HG03432 (cell line): Measurements from ENCODE around the gene FMO2.
"Not testable (repeated sequence)": the region's sequence is repeated elsewhere in the genome, so short reads cannot be mapped to it uniquely, and the experiment has no call there.

Experiments used
- ATAC-seq: cut with Tn5 transposase; IDR thresholded peaks from one replicate; pipeline ENCODE4 v1.9.1; 2021; ENCODE audit warnings: mild to moderate bottlenecking, moderate library complexity; ENCODE audit not compliant: unreplicated experiment

FMO2 gene

DNA sequence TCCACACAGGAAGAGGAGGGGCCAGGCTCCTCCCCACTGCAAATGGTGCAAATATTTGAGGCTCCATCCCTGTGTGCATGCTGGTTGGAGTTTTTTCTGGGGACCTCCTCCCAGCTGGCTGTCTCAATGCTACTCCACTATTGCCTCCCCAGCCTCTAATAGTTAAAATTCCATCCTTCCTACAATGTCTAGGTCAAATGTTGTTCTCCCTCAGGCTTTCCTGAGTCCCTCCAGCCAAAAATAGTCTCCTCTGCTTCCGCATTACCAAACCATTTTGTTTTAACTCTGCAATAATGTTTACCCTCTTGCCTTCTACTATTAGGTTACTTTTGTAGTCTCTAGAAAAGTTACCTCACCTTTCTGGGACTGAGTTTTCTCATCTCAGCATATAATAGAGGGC is 33.6 kb downstream of the FMO2 start:
- ATAC-seq = no peak

DNA sequence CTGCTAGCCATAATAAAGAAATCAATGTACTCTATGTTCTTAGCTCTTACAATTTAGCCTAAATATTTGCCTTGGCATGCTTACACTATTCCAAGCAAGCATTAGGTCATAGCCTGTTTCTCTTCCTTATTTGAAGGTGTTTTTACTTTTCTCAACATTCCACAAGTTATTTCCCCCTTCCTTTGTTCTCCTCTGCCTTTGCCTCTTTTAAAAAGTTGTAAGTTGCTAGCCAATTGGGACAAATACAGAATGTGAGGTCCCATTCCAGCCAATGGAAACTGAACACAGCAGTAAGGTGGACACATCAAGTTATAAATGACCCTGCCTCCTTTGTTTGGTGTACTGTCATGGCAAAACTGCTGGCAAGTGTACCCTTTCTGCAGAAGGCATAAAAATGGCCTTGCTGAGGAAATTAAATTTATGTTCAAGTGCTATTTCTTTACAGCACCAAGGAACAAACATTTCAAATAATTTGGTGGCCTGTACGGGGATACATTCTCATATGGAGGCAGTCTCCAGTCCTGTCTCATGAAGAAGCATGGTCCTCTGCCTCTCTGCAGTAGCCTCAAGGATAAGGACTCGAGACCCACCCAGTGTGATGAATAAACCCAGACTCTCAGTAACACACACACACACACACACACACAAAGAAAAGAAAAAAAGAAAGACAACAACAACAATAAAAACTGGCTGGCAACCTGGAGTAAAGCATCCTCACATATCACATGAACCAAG is 34.4 kb downstream of the FMO2 start:
- no peak for ATAC-seq

DNA sequence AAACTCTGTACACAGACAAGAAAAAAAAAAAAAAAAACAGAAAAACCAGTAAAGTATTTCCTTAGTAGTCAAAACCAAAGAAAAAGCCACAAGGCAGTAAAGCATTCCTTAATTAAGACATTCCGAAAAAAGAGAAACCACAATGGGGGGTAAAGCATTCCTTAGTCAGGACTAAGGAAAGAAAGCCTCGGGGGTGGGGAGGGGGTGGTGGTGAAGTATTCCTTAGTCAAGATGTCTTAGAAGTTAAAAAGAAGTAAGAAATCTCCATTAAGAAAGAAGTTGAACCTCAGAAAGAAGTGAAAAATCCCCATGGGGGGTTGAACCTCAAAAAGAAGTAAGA is 35.0 kb downstream of the FMO2 start:
- ATAC-seq = no peak

DNA sequence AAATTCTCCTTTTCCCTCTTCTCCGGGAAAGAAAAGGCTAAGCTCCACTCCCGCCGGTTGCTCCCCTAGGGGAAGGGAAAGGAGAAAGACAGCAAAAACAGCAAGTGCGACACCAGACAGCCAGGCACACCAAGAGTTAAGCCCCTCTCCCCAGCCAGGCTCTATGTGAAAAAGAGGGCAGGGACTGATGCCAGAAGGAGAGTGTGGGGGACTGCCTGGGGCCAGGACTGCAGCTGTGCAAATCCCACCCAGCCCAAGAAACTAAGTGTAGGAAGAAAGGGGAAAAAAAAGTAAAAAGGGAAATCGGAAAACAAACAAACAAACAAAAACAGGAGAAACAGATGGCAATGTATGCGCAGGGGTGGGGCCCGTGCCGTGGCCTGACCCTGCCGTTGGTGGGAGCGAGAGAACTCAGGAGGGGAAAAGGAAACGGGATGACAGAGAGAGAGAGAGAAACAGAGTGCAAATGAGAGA is 35.5 kb downstream of the FMO2 start:
- ATAC-seq = no peak

DNA sequence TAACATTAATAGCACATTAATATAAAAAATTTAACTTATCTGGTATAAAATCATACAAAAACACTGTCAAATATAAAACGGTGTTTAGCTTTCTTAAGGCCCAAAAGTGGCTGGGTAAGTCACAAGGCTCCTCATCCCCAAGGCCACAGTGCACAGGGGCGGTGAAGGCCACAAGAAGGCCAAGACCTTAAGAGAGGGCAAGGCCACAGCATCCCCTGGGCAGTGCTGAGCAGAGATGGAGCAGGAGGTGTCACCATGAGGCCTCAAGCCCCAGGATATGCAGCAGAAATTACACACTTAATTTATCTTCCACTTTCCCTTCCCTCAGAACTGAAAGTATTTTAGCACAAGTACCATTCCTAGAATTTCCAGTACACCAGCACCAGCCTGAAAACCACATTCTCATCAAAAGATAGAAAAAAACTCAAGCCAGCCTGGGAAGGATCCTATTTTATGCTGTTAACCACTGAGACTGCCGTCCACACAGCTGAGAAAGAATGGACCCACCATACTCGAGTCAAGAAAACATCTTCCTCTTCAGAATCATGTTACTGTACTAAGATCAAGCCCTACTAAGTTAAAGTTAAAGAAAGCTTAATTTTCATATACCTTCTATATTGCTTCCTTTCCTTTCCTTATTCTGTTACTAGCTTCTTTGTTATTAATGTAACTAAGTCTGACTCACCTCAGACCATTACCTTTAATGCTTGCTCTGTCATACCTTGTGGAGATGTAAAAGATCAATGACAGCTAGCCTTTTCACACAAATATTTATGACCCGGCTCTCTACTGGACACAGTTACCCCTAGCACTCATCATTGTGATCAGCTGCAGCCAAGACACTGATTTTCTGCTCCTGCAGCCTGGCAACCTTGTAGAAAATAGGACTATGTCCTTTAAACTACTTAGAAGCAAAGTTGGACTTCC is 36.8 kb downstream of the FMO2 start:
- no peak for ATAC-seq

DNA sequence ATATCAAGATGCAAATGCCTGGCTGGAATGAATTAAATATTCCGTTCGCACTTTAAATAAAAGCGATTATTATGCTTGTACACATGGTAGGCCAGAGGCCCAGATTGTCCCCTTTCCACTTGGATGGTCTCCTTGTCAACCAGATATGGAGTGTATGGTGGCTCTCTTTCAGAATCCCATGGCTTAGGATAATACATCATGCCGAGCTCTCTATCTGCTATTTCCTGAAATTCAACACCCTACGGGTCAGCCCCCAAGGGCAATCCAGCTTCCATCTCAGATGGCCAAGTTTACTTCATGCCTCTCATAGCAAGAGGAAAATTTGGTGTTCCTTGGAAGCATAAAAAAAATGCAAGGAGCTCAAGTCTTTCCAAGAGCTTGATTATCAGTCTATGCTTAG is 37.8 kb downstream of the FMO2 start:
- no peak for ATAC-seq

DNA sequence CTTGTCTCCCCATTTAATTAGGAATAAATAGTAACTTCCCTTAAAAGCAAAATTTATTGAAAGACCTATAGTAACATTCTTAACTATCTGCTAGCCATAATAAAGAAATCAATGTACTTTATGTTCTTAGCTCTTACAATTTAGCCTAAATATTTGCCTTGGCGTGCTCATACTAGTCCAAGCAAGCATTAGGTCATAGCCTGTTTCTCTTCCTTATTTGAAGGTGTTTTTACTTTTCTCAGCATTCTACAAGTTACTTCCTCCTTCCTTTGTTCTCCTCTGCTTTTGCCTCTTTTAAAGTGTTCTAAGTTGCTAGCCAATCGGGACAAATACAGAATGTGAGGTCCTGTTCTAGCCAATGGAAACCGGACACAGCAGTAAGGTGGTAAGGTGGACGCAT is 39.2 kb downstream of the FMO2 start:
- not testable (repeated sequence) for ATAC-seq

DNA sequence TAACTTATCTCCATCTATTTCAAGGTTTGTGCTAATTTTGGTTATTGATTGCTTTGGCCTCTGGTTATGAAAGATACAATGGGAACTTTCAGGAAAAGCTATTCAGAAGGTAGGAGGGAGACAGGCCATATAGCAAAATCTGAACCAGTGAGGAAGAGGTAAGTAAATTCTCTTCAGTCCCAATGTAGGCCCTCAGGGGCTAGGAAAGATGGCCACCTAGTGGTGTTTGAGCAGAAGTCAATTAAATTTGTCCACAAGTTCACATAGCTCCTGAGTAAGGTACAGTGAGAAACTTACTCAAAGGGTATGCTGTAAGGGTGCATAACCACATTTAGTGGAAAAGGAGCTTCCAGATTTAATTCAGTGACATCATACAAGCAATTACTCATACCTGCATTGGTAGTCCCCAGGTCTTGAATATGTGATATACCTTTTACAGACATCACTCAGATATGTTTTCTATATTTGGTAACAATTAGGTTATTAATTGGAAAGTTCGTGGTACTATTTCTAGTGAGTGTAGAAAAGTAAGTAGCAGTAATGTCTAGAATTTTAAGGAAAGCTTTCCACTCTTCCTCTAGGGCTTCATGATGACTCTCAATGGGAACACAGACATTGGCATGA is 41.8 kb downstream of the FMO2 start:
- ATAC-seq = peak; percentile 96

DNA sequence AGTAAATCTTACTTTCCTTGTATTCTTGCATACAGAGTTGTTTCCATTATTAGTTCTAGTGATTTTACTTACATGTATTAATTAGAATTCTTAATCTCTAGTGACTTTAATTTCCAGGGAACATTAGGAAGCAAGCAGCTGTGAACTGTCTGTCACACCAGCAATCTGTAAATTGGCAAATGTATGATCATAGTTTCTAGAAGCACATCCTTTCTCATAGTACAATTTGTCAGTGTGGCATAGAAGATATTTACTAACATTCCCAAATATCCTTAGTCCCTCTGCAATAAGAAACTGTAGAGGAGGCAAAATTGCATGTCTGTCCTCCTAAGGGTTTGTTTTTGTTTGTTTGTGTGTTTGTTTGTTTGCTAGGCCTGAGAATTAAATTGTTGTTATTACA is 46.2 kb downstream of the FMO2 start:
- ATAC-seq = no peak

DNA sequence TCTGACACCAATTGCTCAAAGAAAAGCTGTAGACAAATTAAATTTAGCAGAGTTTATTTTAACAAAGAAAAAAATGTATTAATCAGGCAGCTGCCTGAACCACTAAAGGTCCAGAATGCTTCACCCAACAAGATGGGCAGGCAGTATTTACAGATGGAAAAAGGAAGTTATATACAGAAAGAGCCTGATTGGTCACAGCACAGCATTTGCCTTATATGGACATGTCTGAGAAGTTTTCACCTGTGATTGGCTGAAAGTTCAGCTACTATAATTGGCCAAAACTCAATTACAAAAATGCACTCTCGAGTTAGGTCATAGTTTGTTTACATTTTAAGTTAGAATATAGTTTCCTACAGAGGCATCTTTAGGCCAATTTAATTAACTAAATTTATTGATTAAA is 48.1 kb downstream of the FMO2 start:
- no peak for ATAC-seq

DNA sequence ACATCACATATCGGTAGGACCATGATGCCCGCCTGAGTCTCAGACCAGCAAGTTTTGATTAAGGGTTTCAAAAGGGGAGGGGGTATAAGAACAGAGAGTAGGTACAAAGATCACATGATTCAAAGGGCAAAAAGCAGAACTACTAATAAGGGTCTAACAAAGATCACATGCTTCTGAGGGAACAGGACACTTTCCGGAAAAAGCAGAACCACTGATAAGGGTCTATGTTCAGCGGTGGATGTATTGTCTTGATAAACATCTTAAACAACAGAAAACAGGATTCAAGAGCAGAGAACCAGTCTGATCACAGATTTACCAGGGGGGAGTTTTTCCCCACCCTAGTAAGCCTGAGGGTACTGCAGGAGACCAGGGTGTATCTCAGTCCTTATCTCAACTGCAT is 51.1 kb downstream of the FMO2 start:
- ATAC-seq = not testable (repeated sequence)

DNA sequence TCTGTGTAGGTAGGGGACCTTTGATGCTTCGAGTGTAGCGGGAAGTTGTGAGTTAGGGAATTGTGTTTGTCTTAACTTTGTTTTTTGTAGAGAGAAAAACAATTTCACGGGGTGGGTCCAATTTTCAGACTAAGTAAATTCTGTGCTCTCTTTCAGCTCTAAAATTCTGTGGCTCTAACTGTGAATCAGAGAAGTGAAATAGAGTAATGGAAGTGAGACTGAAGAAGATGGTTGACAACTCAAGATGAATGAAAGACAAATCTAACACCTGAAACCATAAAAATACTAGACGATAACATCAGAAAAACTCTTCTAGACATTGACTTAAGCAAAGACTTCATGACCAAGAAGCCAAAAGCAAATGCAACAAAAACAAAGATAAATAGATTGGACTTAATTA is 58.8 kb downstream of the FMO2 start:
- ATAC-seq = no peak

DNA sequence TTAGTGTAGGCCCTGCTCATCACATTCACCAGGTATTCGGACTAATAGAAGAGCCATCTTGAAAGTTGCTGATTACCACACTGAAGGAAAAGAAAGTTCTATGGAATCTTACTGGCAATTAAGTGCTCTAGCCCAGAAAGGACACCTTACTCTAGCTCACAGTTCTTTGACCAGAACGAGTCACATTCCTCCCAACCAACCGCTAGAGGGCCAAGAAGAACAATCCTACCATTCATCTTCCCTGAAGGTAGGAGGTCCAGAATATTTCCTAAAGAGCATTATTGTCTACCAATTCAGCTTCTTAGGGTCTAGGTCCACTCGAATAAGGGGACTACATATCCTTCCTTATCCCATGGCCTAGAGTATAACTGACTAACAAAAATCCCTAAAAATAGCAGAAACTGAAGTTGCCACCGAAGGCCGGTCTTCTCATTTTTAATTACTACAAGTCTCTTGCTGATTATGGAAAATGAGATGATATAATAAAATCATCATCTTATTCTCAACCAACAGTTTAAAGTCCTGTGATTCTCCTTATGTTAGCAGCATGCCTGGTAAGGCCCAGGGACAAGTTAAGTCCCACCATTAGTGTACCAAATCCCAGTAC is 60.5 kb downstream of the FMO2 start:
- ATAC-seq = peak; percentile 87

DNA sequence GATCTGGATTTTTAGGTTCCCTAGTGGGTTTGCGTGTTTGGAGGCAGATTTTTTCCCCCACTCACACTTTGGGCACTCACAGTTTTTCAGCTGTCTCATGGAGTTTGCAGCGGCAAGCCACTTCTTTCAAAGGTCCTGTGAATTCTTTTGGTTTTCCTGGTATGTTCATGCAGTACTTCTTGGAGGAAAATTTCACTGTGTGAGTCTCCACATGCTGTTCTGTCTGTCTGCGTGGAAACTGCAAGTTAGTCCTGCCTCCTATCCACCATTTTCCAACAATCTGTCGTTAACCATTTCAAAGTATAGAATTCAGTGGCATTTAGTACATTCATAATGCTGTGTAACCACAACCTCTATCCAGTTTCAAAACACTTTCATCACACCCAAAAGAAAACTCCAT is 62.4 kb downstream of the FMO2 start:
- no peak for ATAC-seq

DNA sequence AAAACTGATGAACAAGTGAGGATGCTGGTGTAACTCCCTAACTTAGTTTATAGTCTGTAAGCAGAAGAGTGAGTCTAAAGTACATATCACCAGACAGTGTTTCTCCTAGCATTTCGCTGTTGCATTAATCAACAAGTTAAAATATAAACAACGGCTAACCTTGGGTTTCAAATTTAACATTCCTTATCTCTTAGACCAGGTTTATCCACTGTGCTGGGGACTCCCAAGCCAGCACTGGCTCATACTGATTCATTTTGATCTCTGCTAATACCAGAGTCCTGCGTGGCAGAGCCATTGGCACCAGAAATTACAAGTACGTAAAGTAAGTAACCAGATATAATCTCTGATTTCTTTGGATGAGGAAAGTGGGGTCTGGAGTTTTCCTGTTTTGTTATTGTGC is 63.2 kb downstream of the FMO2 start, which contains the start of gene FMO1:
TSS of gene FMO1 (plus strand) at position 193 of the 400 bp plus-strand sequence. CDS start 9,594 bp downstream, outside the sequence.
- no peak for ATAC-seq

DNA sequence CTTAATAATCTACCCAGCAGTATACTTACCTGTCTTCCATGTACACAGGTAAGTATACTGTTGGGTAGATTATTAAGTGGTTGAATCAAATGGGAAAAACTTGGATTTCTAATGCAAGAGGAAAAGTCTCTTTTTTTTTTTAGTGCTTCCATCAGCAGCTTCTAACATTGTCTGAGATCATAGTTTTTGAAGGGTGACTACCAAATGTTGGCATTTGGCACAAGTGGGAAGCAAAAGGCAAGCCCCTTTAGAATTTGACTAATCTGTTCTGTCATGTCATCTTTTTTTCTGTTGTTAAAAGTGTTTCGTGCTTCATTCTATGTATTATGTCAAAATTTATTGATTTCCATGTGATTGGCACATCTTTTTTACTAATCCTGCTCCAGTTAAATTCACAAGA is 63.7 kb downstream of the FMO2 start:
- ATAC-seq = no peak

DNA sequence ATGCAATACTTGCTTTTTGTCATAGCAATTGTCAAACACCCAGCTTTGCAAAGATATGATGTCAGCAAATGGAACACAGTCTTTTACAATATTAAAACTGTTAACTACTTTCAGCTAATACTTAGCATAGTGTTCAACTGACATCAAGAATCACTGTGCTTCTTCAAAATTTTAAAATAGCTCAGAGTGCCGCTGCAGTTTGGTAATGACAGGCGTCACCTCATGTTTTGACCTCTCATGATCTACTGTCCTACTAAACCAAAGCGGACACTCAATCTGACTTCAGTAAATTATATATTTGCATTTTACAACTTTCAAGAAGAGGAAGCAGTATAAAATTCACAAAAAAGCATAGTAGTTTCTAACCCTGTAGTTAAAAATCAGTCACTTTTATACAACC is 65.2 kb downstream of the FMO2 start:
- no peak for ATAC-seq

DNA sequence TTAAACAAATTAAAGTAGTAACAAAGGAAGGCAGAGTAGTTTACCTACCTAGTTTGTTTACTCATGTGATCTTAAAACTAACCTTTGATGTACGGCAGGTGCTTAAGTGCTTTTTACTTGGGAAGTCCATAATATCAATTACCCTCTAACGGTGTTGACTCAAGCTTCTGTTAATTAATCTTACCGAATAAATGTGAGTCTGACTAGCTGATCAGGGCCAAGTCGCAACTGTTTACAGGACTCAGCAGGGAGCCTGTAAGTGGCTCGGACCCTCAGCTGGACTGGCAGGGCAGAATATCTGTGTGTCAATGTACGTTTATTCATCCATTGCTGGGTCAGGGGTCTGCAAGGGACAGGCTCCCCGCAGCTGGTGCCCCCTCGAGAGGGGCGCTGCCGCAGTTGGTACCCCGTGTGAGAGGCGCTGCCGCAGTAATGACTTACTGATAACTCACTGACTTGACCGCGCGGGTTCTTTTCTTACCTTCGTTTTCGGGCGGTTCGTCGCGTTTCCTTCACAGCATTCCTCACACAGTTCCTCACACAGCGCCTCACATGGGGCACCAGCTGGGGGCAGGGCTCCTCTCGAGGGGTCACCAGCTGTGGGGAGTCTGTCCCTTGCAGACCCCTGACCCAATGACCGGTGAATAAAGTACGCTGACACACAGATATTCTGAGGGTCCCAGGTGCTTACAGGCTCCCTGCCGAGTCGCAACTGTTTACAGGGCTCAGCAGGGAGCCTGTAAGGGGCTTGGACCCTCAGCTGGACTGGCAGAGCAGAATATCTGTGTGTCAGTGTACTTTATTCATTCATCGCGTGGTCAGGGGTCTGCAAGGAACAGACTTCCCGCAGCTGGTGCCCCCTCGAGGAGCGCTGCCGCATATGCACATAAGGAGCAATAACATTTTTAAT is 66.2 kb downstream of the FMO2 start:
- ATAC-seq = peak; percentile 68

DNA sequence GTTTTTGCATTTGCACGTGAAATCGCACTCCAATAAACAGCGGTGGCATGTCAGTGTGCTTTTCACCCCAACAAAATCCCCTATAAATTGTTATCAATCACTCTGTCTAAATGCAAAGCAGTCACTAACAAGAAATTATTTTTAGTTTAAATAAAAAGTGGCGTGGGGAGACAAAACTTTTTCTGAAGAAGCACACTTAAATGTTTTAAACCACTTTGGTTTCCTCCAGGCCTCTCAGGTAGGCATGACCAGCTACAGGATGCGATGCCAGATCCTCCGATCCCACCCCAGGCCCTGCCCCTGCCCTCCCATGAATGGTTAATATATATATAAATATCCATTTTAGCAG is 66.8 kb downstream of the FMO2 start:
- no peak for ATAC-seq

DNA sequence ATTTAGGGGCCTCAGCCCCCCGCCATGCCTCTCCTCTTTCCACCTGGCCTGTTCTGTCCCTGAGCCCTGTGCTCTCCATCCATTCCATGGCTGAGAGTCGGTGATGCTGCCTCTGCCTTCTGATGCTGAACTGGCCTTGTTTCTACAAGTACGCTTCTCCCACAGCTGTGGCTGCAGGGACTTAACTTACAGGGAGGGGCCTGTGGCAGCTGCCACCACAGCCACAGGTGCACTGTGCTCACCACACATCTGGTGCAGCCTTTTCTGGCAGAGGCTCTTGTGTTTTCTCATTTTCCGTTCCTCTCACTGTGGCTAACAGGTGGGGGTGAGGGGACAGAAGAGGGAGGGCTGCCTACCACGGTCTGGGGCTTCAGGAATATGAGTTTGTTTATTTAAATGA is 67.4 kb downstream of the FMO2 start:
- ATAC-seq = peak; percentile 87
